Kidney tubule cell (primary cell): ENCODE measurements around the gene AP1S1.
A peak's percentile ranks its signal among the peaks of the same experiment; 100 is the strongest.
"Not testable (repeated sequence)": the region's sequence is repeated elsewhere in the genome, so short reads cannot be mapped to it uniquely, and the experiment has no call there.

Source experiments
- DNase-seq: peaks from one replicate; pipeline ENCODE4 v3.0.0-alpha.2; 2018; ENCODE audit warnings: low spot score

AP1S1 gene

DNA sequence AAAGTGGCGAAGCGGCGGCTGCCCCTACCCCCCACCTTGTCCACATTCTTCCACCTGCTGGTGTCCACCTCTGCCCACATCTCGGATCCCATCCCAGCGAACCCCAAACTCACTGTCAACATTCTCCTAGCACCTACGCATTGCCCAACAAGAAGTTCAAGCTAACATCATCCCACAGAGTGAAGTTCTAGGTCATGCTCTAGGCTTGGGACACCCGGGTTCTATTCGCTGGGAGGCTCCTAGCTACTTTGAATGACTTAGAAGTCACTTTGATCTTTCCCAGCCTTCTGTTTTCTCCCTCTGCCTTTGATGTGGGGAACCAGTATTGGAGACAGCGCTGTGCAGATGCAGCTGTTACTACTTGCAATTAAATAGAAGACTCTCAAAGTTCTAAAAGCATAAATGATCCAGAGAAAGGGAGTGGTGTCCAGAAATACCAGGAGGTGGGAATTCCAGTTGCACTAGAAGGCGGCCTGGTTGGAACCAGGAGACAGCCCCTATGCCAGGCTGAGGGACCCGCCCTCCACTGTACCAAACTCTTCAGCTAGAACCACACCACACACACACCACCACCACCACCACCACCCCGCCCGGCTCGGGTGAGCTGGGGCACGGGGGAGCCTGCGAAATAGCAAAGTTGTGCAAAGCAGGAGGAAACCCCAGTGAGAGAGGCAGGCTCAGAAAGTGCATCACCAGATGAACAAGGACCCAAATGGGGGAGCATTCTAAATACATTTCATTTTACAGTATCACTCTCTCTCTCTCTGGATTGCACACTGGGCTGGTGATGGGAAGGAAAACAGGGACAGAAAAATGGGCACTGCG is 16.6 kb downstream of the AP1S1 start:
- no peak for DNase-seq

DNA sequence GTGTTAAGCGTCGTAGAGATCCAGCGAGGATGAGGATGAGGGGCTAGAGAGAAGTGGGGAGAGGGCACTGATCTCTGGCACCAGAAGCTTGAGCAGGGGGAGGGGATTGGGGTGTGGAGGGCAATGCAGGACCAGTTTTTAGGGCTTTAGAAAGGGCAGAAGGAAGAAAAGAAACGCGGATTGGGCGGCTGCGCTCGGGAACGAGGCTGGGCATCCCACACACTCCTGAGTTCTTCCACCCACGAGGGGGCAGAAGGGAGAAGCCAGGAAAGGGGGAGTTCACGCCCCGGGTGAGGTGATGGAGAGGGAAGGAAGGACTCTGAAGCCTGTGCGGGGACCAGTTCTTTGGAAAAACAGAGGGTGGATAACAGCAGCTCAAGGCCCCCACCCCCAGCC is 17.2 kb downstream of the AP1S1 start:
- DNase-seq: no peak

DNA sequence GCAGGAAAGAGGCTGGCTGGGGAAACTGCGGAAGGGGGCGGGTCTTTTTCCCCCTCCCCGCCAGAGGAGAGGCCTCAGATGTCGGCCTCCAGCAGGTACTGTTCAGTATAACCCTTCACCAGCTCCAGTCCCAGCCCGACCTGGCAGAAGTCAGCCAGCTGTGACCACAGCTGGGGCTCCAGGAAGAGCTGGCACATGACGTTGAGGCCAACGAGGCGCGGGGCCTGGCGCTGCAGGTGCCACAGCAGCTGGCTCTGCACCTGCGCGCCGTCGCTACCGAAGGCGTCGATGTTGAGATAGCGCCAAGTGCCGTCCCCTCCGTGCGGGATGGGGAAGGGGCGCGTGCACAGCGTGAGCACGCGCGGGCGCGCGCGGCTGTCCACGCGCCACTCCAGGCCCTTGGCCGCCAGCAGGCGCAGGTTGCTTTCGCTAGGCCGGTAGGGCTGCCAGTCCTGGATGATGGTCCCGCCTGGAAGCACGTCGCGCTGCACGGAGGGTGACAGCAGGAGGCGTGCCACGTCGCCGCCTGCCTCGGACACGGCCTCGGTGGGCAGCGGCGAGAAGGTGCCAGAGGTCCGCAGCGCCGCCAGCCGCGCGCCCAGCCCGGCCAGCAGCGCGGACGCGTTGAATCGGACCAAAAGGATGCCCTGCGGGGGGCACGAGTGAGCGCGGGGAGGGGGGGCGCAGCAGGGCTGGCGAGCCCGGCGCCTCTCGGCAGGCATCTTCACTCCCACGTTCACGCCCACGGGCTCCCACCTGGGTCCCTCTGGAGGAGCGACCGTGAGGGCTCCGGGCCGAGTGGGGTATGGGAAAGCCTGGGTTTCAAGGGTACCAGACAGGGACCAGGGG is 18.0 kb downstream of the AP1S1 start:
- peak; percentile 58 for DNase-seq

DNA sequence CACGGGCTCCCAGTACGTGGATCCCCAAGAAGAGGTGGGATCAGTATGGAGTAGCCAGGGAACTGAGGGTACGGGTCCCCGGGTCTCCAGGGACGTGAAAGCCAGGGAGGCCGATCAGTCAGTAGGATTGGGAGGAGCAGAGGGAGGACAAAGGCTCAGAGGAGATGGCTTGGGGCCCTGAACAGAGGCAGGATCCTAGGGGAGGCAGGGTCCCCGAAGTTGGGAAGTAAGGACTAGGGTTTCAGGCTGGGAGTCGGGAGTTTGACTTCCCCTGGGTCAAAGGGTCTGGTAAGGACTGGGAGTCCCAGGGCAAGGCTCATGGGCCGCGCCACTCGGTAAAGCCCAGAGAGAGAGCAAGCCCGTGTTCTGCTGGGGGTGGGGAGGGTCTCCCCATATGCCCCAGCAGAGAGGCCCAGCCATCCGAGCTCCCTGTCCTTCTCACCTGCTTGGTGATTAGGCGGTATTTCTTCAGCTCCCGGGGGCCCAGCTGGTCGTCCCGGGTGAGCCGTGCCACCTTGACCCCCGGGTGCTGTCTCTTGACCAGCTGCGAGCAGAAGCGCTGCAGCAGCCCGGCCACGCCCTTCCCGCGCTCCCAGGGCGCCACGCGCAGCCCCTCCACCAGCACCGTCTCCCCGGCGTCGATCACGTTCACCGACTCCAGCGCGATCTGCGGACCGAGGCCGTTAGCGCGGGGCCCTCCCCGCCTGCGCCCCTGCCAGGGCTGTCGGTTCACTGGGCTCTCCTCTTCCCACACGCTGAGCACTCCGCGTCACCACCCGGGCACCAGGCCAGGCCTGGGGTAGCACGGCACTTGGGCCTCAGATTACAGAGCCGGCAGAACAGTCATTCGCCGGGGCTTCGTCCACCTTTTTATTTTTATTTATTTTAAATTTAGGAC is 18.8 kb downstream of the AP1S1 start:
- DNase-seq: peak; percentile 83

DNA sequence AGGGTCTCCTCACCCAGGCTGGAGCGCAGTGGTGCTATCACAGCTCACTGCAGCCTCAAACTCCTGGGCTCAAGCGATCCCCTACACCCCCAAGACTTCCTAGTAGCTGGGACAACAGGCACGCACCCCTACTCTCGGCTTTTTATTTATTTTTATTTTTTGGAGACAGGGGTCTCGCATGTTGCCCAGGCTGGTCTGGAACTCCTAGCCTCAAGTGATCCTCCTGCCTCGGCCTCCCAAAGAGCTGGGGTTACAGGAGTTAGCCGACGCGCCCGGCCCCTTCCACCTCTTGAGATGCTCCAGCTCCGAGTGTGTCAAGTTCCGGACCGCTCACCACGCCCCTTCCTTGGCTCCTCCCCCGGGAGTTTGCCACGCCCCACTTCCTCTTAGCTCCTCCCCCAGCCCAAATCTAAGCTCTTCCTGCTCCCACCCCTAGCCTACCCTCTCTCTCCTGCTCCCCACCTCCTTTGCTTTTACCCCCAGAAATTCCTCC is 19.5 kb downstream of the AP1S1 start:
- peak; percentile 60 for DNase-seq

DNA sequence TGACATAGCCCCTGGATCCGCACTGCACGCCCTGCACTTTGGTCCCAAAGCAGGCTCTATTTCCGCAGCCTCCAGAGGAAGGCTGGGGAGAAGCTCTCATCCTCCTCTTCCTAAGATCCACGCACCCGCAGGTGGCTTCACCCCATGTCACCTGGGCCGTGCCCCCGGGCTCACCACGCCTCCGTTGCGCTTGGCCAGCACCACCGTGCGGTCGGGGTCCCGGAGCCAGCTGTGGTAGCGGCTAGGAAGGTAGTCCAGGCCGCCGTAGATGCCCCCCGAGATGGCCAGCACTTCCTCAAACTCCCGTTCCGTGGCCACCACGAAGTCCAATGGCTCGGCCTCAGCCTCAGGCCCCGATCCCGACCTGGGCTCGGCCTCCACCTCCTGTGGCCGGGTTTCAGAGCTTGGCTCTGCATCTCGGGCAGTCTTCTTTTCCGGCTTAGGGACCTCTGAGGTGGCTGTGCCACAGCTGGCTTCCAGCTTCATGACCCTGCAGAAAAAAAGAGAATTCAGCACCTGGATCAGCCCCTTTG is 20.1 kb downstream of the AP1S1 start:
- DNase-seq: no peak

DNA sequence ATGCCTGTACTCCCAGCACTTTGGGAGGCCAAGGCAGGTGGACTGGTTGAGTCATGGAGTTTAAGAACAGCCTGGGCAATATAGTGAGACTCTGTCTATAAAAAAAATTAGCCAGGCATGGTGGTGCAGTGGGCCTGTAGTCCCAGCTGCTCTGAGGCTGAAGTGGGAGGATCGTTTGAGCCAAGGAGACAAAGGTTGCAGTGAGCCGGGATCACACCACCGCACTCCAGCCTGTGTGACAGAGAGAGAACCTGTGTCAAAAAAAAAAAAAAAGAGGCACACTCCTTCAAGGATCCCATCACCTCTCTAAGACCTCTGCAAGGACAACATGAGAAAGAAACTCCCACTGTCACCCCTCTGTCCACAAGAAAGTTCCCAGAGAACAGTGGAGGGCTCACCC is 21.4 kb downstream of the AP1S1 start:
- no peak for DNase-seq

DNA sequence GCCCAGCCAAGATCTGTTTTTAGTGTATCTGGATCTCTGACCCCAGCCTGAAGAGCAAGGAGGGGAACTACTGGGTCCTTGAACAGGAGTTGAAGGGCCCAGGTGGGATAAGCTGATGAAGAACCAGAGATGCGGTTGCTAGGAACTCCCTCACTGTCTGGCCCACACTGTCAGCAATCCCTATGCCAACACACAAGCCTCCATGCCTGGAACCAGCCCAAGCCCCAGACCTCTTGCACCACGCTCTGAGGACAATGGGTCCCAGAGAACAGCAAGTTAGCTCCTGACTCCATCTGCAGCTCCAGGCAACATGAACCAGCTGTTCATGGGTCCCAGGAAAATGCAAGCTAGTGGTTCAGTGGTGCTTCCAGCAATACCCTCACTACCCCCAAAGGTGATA is 23.4 kb downstream of the AP1S1 start:
- DNase-seq: no peak

DNA sequence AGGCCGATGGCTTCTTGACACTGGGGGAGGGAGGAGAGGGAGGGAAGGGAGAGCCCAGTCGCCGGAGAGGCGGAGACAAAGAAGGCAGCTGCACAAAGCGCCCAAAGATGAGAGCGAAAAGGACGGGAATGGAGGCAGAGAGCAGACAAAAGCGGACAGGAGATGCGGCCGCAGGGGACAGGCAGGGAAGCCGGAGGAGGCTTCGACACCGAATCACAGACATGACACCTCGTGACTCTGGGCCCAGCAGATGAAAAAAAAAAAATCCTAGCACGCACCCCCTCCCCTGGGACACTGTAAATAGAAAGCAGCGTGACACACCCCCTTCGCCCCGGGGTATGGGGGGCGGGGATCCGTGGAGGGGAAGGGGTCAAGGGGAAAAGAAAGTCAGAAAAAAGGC is 24.8 kb downstream of the AP1S1 start:
- DNase-seq: no peak

DNA sequence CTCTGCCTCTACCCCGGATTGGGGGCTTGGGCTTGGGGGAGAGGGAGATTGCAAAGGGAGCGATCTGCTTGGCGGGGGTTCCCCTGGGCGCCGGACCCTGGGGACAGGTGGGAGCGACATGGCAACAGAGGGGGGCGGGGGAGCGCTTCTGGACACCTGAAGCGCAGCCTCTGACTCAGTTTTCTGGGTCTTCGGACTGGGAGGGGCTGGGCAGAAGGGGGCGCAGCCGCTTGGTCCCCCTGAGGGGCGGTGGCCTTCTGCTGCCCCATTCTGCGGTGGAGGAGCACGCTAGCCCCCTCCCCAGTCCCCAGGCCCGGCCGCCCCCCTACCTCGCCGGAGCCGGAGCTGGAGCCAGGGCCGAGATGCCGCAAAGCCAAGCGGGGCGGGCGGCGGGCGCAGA is 25.4 kb downstream of the AP1S1 start:
- no peak for DNase-seq

DNA sequence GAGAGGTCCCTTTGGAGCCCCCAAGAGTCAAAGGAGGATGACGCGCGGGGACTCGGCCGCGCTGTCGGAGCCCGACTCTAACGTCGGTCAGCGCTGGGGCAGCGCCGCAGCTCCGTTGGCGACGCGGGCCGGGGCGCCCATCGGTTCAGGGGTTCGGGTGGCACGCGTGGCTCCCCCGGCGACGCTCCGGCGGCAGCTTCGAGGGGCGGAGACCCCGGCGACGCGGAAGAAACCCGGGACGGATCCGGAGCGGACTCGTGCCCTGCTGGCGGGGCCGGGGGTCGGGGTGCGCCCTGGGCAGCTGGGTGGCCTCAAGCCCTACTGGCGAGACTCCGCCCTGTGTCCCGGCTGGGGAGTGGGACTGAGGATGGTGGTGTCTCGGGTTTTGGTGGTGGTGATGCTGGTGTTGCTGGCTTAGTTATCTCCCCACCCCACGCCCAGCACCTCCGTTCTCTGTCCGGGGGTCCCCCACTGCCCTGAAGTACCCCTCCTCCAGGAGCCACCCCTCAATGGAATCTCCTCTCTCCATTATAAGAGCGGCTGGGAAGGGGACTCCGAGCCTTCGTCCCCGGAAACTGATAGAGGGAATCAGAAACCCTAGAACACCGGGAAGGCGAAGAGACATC is 26.0 kb downstream of the AP1S1 start, which contains the start of gene NAT16:
NAT16 (minus strand) TSS at position 164 of the 626 bp plus-strand sequence. CDS start 5,486 bp downstream, outside the sequence.
- no peak for DNase-seq

DNA sequence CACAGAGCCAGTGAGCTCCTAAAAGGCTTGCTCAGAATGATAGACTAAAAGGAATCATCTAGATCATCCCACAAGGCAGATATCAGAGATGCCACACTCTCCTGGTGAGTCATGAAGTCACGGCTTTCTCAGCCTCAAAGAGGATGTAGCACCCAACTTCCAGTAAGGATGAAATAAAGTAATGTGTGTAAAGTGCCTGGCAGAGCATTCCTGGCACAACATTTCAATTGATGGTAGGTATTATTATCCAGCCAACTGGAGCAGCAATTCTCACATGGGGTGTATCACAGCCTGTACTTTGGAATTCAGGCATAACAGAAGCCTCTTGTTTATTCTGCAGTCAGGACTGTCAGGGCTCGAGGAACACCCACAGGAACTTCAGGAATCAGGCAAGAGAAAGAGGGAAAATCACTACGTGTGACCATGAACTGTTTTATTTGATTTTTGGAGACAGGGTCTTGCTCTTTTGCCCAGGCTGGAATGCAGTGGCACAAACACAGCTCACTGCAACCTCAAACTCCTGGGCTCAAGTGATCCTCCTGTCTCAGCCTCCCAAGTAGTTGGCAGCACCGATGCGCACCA is 31.1 kb downstream of the AP1S1 start:
- DNase-seq: peak; percentile 80

DNA sequence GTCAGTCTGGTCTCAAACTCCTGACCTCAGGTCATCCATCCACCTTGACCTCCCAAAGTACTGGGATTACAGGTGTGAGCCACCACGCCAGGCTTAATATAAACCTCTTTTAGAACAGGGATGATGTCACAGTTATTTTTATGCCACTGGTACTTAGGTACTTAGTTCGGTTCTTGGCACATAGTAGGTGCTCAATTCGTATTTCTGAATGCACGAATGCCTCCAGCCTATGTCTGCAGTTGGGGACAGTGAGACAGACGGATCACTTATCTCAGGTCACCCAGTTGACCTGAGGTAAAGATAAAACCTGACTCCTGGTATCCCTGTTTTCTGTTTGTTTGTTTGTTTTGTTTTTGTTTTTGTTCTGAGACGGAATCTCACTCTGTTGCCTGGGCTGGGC is 31.9 kb downstream of the AP1S1 start:
- DNase-seq: no peak

DNA sequence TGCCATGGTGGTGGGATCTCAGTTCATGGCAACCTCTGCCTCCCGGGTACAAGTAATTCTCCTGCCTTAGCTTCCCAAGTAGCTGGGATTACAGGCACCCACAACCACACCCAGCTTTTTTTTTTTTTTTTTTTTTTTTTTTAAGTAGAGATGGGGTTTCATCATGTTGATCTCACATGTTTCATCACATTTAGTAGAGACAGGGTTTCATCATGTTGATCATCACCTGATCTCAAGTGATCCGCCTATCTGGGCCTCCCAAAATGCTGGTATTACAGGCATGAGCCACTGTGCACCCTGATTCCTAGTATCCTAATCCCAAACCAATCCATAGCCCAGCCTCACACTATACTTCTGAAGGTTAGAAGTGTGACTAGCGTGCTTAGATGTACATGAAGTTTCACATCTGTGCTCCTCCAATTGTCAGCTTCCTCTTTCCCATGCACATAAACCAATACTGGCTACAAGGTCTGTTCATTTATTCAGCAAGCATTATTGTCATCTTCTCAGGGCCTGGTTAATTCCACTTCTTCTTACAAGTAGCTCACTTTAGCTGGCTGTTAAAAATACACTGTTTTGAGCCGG is 32.7 kb downstream of the AP1S1 start:
- DNase-seq: no peak

DNA sequence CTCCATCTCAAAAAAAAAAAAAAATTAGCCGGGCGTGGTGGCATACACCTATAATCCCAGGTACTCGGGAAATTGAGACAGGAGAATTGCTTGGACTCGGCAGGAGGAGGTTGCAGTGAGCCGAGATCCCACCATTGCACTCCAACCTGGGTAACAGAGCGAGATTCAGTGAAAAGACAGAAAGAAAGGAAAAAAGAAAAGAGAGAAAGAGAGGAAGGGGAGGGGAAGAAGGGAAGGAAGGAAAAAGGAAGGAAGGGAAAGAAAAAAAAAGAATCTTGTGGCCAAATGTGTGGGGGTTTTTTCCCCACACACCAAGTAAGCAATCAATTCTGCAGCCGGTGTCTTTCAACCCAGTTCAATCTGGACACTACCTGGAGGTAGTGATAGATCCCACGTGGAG is 34.8 kb downstream of the AP1S1 start:
- DNase-seq: no peak

DNA sequence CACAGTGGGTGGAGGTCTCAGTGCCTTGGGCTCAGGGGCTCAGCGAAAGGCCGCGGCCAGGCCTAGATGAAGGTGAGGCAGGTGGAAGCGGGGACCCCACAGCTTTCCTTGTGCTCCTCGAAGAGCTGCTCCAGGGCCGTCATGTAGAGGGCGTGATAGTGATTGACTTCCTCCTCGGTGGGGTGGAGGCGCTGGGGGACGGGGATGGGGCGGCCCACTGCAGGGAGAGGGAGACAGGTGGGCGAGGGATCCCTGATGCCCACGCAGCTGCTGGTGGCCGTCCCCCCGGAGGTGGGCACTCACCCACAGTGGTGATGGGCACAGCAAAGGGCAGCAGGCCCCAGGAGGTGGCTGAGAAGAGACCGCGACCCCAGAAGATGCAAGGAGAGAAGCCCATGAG is 41.6 kb downstream of the AP1S1 start:
- no peak for DNase-seq

DNA sequence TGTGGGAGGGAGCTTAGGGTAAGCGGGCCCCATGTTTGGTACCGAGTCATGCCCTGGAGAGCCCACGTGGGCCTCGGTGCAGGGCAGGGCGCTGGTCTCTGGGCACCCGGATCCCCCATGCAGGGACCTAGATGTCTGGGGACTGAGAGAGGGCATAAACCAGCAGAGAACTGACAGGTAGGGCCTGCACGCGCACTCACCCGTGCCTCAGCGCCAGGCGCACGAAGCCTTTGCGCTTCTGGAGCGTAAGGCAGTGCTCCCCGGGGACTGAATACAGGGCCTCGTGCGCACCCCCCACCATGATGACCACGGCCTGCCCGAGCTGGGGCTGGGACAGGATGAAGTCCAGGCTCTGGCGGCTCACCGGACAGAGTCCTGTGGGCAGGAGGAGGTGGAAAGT is 43.7 kb downstream of the AP1S1 start:
- DNase-seq: no peak

DNA sequence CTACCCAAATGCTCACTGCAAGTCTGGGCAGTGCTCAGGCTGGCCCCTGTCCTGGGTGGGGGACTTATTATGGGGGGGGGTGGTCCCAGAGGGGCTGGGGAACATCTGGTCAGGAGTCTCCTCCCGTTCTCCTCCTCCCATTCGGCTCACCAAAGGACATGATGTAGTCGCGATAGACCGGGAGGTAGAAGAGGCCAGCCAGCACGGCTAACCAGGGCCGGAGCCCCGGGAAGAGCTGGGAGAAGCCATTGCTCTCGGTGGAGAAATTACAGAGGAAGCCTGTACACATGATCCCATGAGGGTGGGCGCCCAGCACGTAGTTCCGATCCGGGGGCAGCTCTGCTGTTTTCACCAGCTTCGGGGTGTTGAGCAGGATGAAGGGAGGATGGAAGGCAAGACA is 44.2 kb downstream of the AP1S1 start:
- DNase-seq: no peak

DNA sequence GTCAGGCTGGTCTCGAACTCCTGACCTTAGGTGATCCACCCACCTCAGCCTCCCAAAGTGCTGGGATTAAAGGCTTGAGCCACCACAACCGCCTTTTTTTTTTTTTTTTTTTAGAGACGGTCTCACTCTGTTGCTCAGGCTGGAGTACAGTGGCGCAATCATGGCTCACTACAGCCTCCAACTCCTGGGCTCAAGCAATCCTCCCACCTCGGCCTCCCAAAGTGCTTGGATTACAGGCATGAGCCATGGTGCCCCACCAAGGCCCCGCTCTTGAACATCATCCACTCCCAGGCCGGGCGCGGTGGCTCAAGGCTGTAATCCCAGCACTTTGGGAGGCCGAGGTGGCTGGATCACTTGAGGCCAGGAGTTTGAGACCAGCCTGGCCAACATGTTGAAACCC is 45.2 kb downstream of the AP1S1 start:
- DNase-seq: not testable (repeated sequence)

DNA sequence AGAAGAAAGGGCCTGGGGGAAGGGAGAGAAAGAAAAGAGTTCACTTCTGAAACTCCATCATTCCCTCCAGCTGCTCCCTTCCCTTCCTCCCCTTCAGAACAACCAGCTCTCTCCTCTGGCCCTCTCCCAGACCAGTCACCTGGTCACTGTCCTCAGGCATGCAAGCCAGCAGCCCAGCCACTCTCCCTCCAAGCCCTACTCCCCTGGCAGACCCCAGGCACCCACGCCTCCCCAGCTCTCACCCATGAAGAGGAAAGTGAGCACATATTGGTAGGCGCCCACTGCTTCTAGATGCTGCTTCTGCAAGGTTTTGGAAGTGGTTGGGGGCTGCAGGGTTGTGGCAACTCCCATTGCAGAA is 46.2 kb downstream of the AP1S1 start:
- DNase-seq: no peak
